ENCODE results near the gene ERCC2.

ERCC2 gene

DNA sequence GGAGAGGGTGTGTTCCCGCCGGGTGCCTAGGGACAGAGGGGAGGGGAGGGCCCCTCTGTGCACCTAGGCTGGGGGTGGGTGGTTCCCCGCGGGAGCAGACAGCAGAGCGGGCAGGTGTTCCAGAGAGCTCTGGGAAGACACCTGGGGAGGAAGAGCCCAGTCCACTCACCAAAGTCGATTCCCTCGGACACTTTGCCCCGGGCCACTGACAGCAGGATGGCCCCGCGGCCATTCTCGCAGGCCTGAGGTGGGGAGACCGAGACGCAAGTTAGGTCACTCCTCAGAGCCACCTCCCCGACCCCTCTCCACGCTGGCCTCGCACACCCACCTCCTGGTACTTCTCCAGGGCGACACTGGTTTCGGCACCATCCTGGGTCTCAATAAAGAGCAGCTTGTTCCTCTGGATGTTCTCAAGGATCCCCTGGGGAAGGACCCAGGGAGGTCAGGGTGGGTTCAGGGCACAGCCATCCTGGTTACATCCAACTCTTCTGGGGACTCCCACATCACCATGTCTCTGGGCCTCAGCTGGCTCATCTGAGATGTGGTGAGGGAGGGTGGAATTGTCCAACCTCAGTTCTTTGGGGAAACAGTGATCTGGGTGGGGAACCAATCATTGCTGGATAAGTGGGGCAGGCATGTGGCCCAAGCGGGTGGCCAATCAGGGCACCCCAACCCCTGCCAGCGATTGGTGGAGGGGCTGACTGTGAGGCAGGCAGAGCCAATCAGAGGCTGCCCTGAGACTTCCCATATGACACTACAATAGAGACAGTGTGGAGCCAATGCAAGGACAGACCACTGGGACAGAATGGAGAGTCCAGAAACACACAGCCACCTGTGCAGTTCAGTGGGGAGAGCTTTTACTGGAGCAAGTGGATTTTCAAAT, 17.2 kb downstream of the ERCC2 start:
- no peak for TF ChIP-seq CTCF (IDR thresholded peaks at IDR 0.05; ENCODE audit: low read depth, low read length)
- no peak for DNase-seq (ENCODE audit: extremely low read depth, low read depth)

GRCh38 chr19:45352471-45352870, 17.9 kb downstream of the ERCC2 start:
- no peak for DNase-seq (ENCODE audit: extremely low read depth, low read depth)
- no peak for TF ChIP-seq CTCF (IDR thresholded peaks at IDR 0.05; ENCODE audit: low read depth, low read length)

DNA sequence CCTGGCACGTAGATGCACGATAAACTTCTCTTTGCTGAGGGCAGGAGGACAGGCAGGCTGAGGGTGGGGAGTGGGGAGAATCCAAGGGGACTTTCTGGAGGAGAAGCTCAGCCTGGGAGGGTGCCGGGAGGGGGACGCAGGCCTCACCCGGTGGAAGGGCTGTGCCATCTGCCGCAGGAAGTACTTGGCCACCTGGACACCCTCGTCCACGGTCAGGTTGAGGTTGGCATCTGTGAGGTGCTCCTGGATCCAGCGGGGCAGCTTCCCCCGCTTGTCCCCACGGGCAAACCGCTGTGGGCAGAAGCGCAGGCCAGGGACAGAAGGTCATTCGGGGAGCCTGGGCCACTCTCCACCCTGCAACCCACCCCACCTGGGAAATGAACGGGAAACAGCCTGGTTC, 18.3 kb downstream of the ERCC2 start:
- no peak for TF ChIP-seq CTCF (IDR thresholded peaks at IDR 0.05; ENCODE audit: low read depth, low read length)
- no peak for DNase-seq (ENCODE audit: extremely low read depth, low read depth)

DNA sequence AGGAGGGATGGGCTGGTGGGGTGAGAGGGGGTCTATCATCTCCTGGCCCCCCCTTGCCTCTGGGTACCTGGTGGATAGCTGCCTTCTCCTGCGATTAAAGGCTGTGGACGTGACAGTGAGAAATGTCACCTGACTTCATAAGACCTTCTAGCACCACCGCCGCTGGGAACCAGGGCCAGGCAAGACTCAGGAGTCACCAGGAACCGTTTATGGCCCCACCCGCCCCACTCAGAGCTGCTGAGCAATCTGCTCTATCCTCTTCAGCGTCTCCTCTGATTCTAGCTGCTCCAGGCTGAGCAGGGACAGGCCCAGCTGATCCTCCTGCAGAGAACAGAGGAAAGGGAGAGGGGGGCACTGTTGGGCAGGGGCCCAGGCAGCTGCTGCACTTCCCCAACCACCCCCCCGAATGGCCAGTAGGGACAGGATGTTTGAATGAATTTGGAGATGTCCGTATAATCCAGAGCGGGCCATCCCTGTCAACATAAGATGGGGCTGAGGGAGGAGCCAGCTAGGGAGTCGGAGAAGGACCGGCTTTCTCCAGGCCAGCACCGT, 18.9 kb downstream of the ERCC2 start:
- TF ChIP-seq CTCF (IDR thresholded peaks at IDR 0.05; ENCODE audit: low read depth, low read length): no peak
- no peak for DNase-seq (ENCODE audit: extremely low read depth, low read depth)

GRCh38 chr19:45350477-45351058, 19.8 kb downstream of the ERCC2 start:
- no peak for TF ChIP-seq CTCF (IDR thresholded peaks at IDR 0.05; ENCODE audit: low read depth, low read length)
- DNase-seq (ENCODE audit: extremely low read depth, low read depth): no peak

DNA sequence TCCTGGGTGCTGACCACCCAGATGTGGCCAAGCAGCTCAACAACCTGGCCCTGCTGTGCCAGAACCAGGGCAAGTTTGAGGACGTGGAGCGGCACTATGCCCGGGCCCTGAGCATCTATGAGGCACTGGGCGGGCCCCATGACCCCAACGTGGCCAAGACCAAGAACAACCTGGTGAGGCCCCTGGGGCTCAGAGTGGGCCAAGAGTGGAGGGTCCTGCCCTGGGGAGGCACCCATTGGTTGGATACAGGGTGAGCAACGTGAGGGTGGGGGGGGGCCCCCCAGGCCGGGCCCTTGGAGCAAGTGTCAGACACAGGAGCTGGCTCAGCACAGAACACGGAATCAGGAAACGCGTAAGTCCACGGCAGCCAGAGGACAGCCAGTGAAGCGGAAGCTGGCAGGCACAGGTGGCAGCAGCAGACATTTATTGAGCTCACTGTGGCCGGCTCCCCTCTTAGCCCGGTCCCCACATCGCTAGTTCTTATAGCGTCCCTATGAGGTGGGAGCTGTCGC, 20.9 kb downstream of the ERCC2 start:
- no peak for TF ChIP-seq CTCF (IDR thresholded peaks at IDR 0.05; ENCODE audit: low read depth, low read length)

GRCh38 chr19:45349126-45349415, 21.3 kb downstream of the ERCC2 start:
- DNase-seq (ENCODE audit: extremely low read depth, low read depth): no peak
- no peak for TF ChIP-seq CTCF (IDR thresholded peaks at IDR 0.05; ENCODE audit: low read depth, low read length)

More for the DNA sequence above, 20.9 kb downstream of the ERCC2 start:
- no peak for DNase-seq (ENCODE audit: extremely low read depth, low read depth)

Data from AG09319 (cell line).